HUES64 (cell line): ENCODE results near the gene UTF1.

Experiments used
- H3K27ac ChIP-seq: 2 replicates; pipeline ENCODE4 v1.7.0; 2013; ENCODE audit warnings: low read depth, low read length, inconsistent platforms
- H3K27me3 ChIP-seq: 2 replicates; pipeline ENCODE4 v1.6.1; 2013; ENCODE audit warnings: mild to moderate bottlenecking, low read length; ENCODE audit not compliant: insufficient read depth
- H3K36me3 ChIP-seq: 2 replicates; pipeline ENCODE4 v1.6.1; 2013; ENCODE audit warnings: mild to moderate bottlenecking, low read length; ENCODE audit not compliant: insufficient read depth
- H3K4me1 ChIP-seq: 2 replicates; pipeline ENCODE4 v1.6.1; 2013; ENCODE audit warnings: mild to moderate bottlenecking, low read length, moderate library complexity; ENCODE audit not compliant: insufficient read depth
- H3K4me3 ChIP-seq: 2 replicates; pipeline ENCODE4 v1.5.1; 2013; ENCODE audit warnings: mild to moderate bottlenecking, low read length, moderate library complexity
- H3K9ac ChIP-seq: 2 replicates; pipeline ENCODE4 v1.6.1; 2013; ENCODE audit warnings: mild to moderate bottlenecking, low read depth, low read length
- H3K9me3 ChIP-seq: 2 replicates; pipeline ENCODE4 v1.6.1; 2013; ENCODE audit warnings: low read depth, low read length; ENCODE audit not compliant: insufficient read depth
- WGBS: fragments of 150-250, 120-280 bp; methylation state at CpG from one replicate; pipeline ENCODE4 v1.1.7; 2013; ENCODE audit warnings: missing lambda C conversion rate; 5-methylcytosine and 5-hydroxymethylcytosine counted together

UTF1 gene

GRCh38 chr10:133187091-133187905 is 42.7 kb upstream of the UTF1 start:
- Histone ChIP-seq H3K9me3 (peaks cover 6% of the 10 kb centered on the region), H3K27me3 (no peaks in the 10 kb centered on the region), H3K27ac (no peak overlapping the region), H3K4me1 (no peaks in the 10 kb centered on the region), H3K4me3 (no peak overlapping the region), H3K9ac (no peak overlapping the region), H3K36me3 (peaks cover 9% of the 10 kb centered on the region; the same call in 1 of the 2 replicates)
- WGBS: 92% methylated on average over 35 of the region's 38 CpGs

GRCh38 chr10:133187906-133188681 is 41.9 kb upstream of the UTF1 start:
- H3K4me3 ChIP-seq: no peak overlapping the region
- no peaks in the 10 kb centered on the region for H3K27me3 ChIP-seq
- H3K36me3 ChIP-seq: peaks cover 9% of the 10 kb centered on the region; the same call in 1 of the 2 replicates
- no peak overlapping the region for H3K9ac ChIP-seq
- 92% methylated on average over 34 of the region's 38 CpGs for WGBS
- H3K4me1 ChIP-seq: no peaks in the 10 kb centered on the region
- no peak overlapping the region for H3K27ac ChIP-seq
- H3K9me3 ChIP-seq: peaks cover 11% of the 10 kb centered on the region

GRCh38 chr10:133189256-133189655 is 40.8 kb upstream of the UTF1 start:
- no peak overlapping the region for H3K27ac ChIP-seq
- peaks cover 11% of the 10 kb centered on the region for H3K9me3 ChIP-seq
- H3K4me3 ChIP-seq: no peak overlapping the region
- WGBS: 96% methylated on average over 22 of the region's 22 CpGs
- H3K4me1 ChIP-seq: no peaks in the 10 kb centered on the region
- H3K36me3 ChIP-seq: peaks cover 3% of the 10 kb centered on the region; the same call in 1 of the 2 replicates
- H3K27me3 ChIP-seq: no peaks in the 10 kb centered on the region
- no peak overlapping the region for H3K9ac ChIP-seq

GRCh38 chr10:133189726-133190125 is 40.3 kb upstream of the UTF1 start:
- Histone ChIP-seq H3K4me1 (no peaks in the 10 kb centered on the region), H3K4me3 (no peak overlapping the region), H3K9ac (no peak overlapping the region), H3K27ac (no peak overlapping the region), H3K36me3 (0 out of 2 replicates have a peak, but pooled peaks cover 3% of the 10 kb centered on the region), H3K27me3 (no peaks in the 10 kb centered on the region), H3K9me3 (peaks cover 11% of the 10 kb centered on the region)
- WGBS: 93% methylated on average over 14 of the region's 14 CpGs

- Histone ChIP-seq H3K4me3 (no peak overlapping the region), H3K9ac (no peak overlapping the region), H3K27me3 (no peaks in the 10 kb centered on the region), H3K9me3 (peaks cover 11% of the 10 kb centered on the region), H3K4me1 (no peaks in the 10 kb centered on the region), H3K27ac (no peak overlapping the region), H3K36me3 (0 out of 2 replicates have a peak, but pooled peaks cover 3% of the 10 kb centered on the region)
- WGBS: 94% methylated on average over 10 of the region's 10 CpGs
These were observed 39.8 kb upstream of the UTF1 start for GRCh38 chr10:133190225-133190624.

- Histone ChIP-seq H3K36me3 (0 out of 2 replicates have a peak, but pooled peaks cover 3% of the 10 kb centered on the region), H3K9ac (no peak overlapping the region), H3K27ac (no peak overlapping the region), H3K4me1 (no peaks in the 10 kb centered on the region), H3K9me3 (peaks cover 11% of the 10 kb centered on the region), H3K27me3 (no peaks in the 10 kb centered on the region), H3K4me3 (no peak overlapping the region)
- 90% methylated on average over 4 of the region's 4 CpGs for WGBS
These were observed 38.4 kb upstream of the UTF1 start for GRCh38 chr10:133191651-133192050.

- Histone ChIP-seq H3K4me1 (no peaks in the 10 kb centered on the region), H3K27me3 (no peaks in the 10 kb centered on the region), H3K9ac (no peak overlapping the region), H3K36me3 (0 out of 2 replicates have a peak, but pooled peaks cover 3% of the 10 kb centered on the region), H3K27ac (no peak overlapping the region), H3K4me3 (no peak overlapping the region), H3K9me3 (peaks cover 11% of the 10 kb centered on the region)
- WGBS: 96% methylated on average over 3 of the region's 4 CpGs
These were observed 35.9 kb upstream of the UTF1 start for GRCh38 chr10:133194151-133194550.

GRCh38 chr10:133195096-133195495 is 34.9 kb upstream of the UTF1 start:
- H3K4me1 ChIP-seq: no peaks in the 10 kb centered on the region
- H3K27ac ChIP-seq: no peak overlapping the region
- no peaks in the 10 kb centered on the region for H3K27me3 ChIP-seq
- H3K36me3 ChIP-seq: 0 out of 2 replicates have a peak, but pooled peaks cover 3% of the 10 kb centered on the region
- no peak overlapping the region for H3K4me3 ChIP-seq
- no peak overlapping the region for H3K9ac ChIP-seq
- 89% methylated on average over 19 of the region's 19 CpGs for WGBS
- H3K9me3 ChIP-seq: peaks cover 11% of the 10 kb centered on the region

- Histone ChIP-seq H3K9ac (no peak overlapping the region), H3K4me1 (no peaks in the 10 kb centered on the region), H3K27me3 (no peaks in the 10 kb centered on the region), H3K4me3 (no peak overlapping the region), H3K27ac (no peak overlapping the region), H3K36me3 (0 out of 2 replicates have a peak, but pooled peaks cover under 1% of the 10 kb centered on the region), H3K9me3 (peaks cover 11% of the 10 kb centered on the region)
- 97% methylated on average over 23 of the region's 23 CpGs for WGBS
These were observed 34.4 kb upstream of the UTF1 start for GRCh38 chr10:133195611-133196010.

GRCh38 chr10:133196221-133196915 is 33.6 kb upstream of the UTF1 start:
- H3K9me3 ChIP-seq: peaks cover 11% of the 10 kb centered on the region
- no peak overlapping the region for H3K4me3 ChIP-seq
- no peaks in the 10 kb centered on the region for H3K36me3 ChIP-seq
- 92% methylated on average over 24 of the region's 24 CpGs for WGBS
- no peak overlapping the region for H3K9ac ChIP-seq
- no peaks in the 10 kb centered on the region for H3K4me1 ChIP-seq
- no peaks in the 10 kb centered on the region for H3K27me3 ChIP-seq
- H3K27ac ChIP-seq: no peak overlapping the region
